GM21390 (cell line): ENCODE data around the gene ATXN7.

Experiments used
- ATAC-seq: cut with Tn5 transposase; IDR thresholded peaks from one replicate; pipeline ENCODE4 v1.9.1; 2021; ENCODE audit not compliant: unreplicated experiment

The ATXN7 gene

DNA sequence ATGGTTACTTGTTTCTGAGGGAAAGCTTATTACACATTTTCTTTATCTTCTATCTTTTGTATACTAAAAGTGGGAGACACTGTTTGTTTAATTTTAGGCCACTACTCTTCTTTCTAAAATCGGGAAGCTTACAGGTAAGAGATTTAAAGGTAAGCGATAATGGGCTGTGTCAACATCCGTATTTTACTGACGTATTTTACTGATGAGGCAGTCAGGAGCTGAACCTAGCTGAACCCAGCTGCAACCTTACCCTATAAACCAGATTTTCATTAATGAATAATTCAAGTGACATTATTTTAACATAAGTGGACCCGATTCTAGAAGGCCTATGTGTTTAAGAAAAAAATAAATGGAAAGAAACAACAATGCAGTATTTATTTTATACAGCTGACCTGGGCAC lies 146.5 kb downstream of the ATXN7 start:
- no peak for ATAC-seq

DNA sequence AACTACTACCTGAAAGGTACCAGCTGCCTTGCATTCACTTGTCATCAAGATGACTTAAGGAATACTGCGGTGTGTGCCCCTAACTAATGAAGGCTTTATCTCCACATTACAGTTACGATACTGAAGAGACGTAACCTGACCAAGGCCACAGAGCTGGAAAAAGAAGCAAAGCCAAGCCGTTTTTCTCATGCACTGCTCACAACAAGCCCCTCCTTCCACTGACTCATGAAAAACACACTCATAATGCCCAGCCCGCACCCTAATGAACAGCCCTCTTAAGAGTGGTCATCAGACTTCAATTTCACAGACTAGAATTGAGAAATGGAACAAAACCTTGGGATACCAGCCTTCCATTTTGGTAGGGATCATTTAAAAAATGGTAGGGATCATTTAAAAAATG lies 148.0 kb downstream of the ATXN7 start:
- no peak for ATAC-seq

- ATAC-seq: no peak
Measured at GRCh38 chr3:64016941-64017620, 153.4 kb downstream of the ATXN7 start.

- ATAC-seq: no peak
Measured at GRCh38 chr3:64019271-64019670, 155.6 kb downstream of the ATXN7 start.

- no peak for ATAC-seq
Measured at GRCh38 chr3:64019879-64020278, 156.2 kb downstream of the ATXN7 start.

GRCh38 chr3:64021922-64022321 lies 158.3 kb downstream of the ATXN7 start:
- no peak for ATAC-seq

GRCh38 chr3:64022451-64023186 lies 159.0 kb downstream of the ATXN7 start:
- ATAC-seq: peak; percentile 10

- ATAC-seq: peak; percentile 97
Measured at GRCh38 chr3:64023187-64023860, 159.7 kb downstream of the ATXN7 start, which contains the start of gene PSMD6. PSMD6 (minus strand) TSS chr3:64023494; CDS start chr3:64023419, 75 bp downstream.

- ATAC-seq: no peak
Measured at GRCh38 chr3:64023861-64024223, 160.2 kb downstream of the ATXN7 start.

DNA sequence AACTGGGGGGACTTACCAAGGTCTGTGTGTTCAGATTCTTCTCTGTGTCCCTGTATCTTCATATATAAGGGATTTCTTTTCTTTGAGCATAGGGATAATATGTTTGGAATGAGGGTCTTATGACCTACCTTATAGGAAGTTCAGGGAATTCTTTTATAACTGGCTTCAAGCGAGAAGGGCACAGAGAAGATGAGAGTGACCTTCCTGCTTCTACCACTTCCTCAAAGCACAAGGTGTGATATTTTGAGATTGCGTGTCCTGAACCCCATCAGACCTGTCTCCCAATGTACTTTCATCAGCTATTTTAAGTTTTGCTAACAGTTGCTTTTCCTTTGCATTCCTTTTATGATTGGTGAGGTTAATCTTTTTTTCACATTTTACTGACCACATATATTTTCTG lies 162.7 kb downstream of the ATXN7 start:
- no peak for ATAC-seq

GRCh38 chr3:64027658-64028057 lies 164.0 kb downstream of the ATXN7 start:
- no peak for ATAC-seq

GRCh38 chr3:64028754-64029153 lies 165.1 kb downstream of the ATXN7 start:
- no peak for ATAC-seq

GRCh38 chr3:64029287-64029686 lies 165.6 kb downstream of the ATXN7 start:
- no peak for ATAC-seq

- ATAC-seq: peak; percentile 94
Measured at GRCh38 chr3:64030741-64031140, 167.1 kb downstream of the ATXN7 start.

- ATAC-seq: no peak
Measured at GRCh38 chr3:64031540-64032508, 168.2 kb downstream of the ATXN7 start.

- no peak for ATAC-seq
Measured at GRCh38 chr3:64033069-64033468, 169.4 kb downstream of the ATXN7 start.

GRCh38 chr3:64037084-64037483 lies 173.4 kb downstream of the ATXN7 start:
- ATAC-seq: no peak

DNA sequence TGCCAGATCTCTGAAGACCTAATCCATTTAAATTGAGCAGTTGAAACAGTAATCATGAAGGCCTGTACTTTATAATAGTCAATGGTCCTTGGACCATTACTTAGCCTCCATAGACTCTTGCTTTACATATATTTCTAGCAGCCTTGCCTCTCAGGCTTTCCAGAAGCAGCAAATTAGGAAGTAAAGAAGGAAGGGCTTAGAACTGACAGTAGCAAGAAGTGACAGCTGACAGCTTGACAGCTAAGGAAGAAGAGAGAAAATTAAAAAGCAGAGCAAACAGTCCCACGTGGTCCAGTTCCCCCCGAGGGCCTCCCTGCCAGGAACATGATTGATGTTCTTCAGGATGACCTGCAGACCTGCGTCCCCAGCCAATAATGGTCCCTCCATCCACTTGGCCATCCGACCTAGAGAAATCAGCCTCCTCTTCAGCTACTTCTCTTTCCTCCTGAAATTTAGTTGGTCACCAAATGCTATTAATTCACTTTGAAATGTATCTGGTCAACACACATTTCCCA lies 174.6 kb downstream of the ATXN7 start:
- no peak for ATAC-seq

DNA sequence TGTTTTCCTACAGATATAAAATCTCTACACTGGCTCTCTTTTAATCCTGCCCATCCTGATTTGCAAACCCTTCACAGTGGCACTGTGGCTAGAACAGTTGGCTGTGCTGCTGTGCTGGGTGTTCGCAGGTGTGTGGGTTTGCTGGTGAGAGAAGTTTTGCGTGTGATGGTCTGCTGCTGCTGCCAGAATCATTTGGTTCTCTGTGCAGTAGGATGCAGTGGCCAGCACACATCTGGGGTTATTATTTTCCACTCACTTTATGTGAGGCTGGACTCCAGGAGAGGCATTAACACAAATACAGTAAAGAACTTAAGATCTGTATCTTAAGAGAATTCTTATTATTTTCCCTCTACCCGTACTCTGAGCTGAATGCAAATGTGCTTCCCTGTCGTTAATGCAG lies 175.7 kb downstream of the ATXN7 start:
- no peak for ATAC-seq

- no peak for ATAC-seq
Measured at GRCh38 chr3:64039981-64040733, 176.5 kb downstream of the ATXN7 start.
